Osteocyte (in vitro differentiated cells): ENCODE results near the gene KLF9. TPM values are rescaled to one million over a fixed set of nuclear protein-coding genes. Genes with fewer than 3 reads are reported as not detected.

Experiments
- DNase-seq: peaks from one replicate; pipeline ENCODE4 v3.0.0; 2021; ENCODE audit warnings: mixed read lengths; ENCODE audit not compliant: unreplicated experiment; ENCODE audit errors: extremely low spot score
- H3K27ac Mint-ChIP-seq: one replicate; pipeline ENCODE4 v1.8.0; 2021; ENCODE audit warnings: mild to moderate bottlenecking, mixed read lengths; ENCODE audit not compliant: unreplicated experiment
- H3K27me3 Mint-ChIP-seq: one replicate; pipeline ENCODE4 v1.8.0; 2021; ENCODE audit warnings: mixed read lengths; ENCODE audit not compliant: unreplicated experiment
- H3K36me3 Mint-ChIP-seq: one replicate; pipeline ENCODE4 v1.8.0; 2021; ENCODE audit warnings: mixed read lengths; ENCODE audit not compliant: unreplicated experiment
- H3K4me1 Mint-ChIP-seq: one replicate; pipeline ENCODE4 v1.8.0; 2021; ENCODE audit warnings: mixed read lengths; ENCODE audit not compliant: unreplicated experiment
- H3K4me3 Mint-ChIP-seq: one replicate; pipeline ENCODE4 v1.8.0; 2021; ENCODE audit warnings: mild to moderate bottlenecking, moderate library complexity, mixed read lengths; ENCODE audit not compliant: unreplicated experiment
- H3K9me3 Mint-ChIP-seq: one replicate; pipeline ENCODE4 v1.8.0; 2021; ENCODE audit warnings: mixed read lengths; ENCODE audit not compliant: unreplicated experiment
- CTCF ChIP-seq: fragments of 200-600 bp; sonication (generic); IDR thresholded peaks from 2 replicates; pipeline ENCODE4 v1.5.0; 2021; ENCODE audit warnings: antibody characterized with exemption, mild to moderate bottlenecking, moderate library complexity
- total RNA-seq: library from RNA; stranded (reverse); gene quantifications from 2 replicates; pipeline ENCODE4 v1.2.1, GENCODE V29; 2021

Gene KLF9
- total RNA-seq, 1 donor from 2014 or later: 85.3 TPM

GRCh38 chr9:70425192-70425591 lies 10.7 kb upstream of the KLF9 start:
- Mint-ChIP-seq H3K4me1 (peaks cover 37% of the 10 kb centered on the region), H3K9me3 (no peaks in the 10 kb centered on the region), H3K4me3 (no peak overlapping the region), H3K36me3 (no peaks in the 10 kb centered on the region), H3K27ac (peak overlapping the region; percentile 6), H3K27me3 (no peaks in the 10 kb centered on the region)
- no peak for DNase-seq
- no peak for TF ChIP-seq CTCF

- Mint-ChIP-seq H3K36me3 (no peaks in the 10 kb centered on the region), H3K9me3 (no peaks in the 10 kb centered on the region), H3K27ac (peak overlapping the region; percentile 100), H3K4me3 (no peak overlapping the region), H3K4me1 (peaks cover 49% of the 10 kb centered on the region), H3K27me3 (no peaks in the 10 kb centered on the region)
- DNase-seq: no peak
- TF ChIP-seq CTCF: no peak
Measured at GRCh38 chr9:70422371-70423043, 8.1 kb upstream of the KLF9 start.

GRCh38 chr9:70421272-70422180 lies 7.1 kb upstream of the KLF9 start:
- no peaks in the 10 kb centered on the region for H3K27me3 Mint-ChIP-seq
- DNase-seq: no peak
- TF ChIP-seq CTCF: no peak
- no peaks in the 10 kb centered on the region for H3K36me3 Mint-ChIP-seq
- peaks cover 54% of the 10 kb centered on the region for H3K4me1 Mint-ChIP-seq
- no peaks in the 10 kb centered on the region for H3K9me3 Mint-ChIP-seq
- H3K4me3 Mint-ChIP-seq: peak overlapping the region; percentile 85
- H3K27ac Mint-ChIP-seq: peak overlapping the region; percentile 100

- Mint-ChIP-seq H3K9me3 (no peaks in the 10 kb centered on the region), H3K4me1 (peaks cover 57% of the 10 kb centered on the region), H3K36me3 (no peaks in the 10 kb centered on the region), H3K4me3 (peak overlapping the region; percentile 85), H3K27me3 (no peaks in the 10 kb centered on the region), H3K27ac (peak overlapping the region; percentile 100)
- DNase-seq: peak; percentile 95
- no peak for TF ChIP-seq CTCF
Measured at GRCh38 chr9:70420441-70421271, 6.2 kb upstream of the KLF9 start.
